ENCODE data around the gene KCNH4. TPM values are rescaled to one million over a fixed set of nuclear protein-coding genes. Genes with fewer than 3 reads are reported as not detected.
A peak's percentile ranks its signal among the peaks of the same experiment; 100 is the strongest.

KCNH4 gene
- total and polyA plus RNA-seq, 2 of the 13 experiments (the other 11 are each of a cell fraction or from before 2014, with no cell fraction given) = 0.01 to 0.09 TPM

DNA sequence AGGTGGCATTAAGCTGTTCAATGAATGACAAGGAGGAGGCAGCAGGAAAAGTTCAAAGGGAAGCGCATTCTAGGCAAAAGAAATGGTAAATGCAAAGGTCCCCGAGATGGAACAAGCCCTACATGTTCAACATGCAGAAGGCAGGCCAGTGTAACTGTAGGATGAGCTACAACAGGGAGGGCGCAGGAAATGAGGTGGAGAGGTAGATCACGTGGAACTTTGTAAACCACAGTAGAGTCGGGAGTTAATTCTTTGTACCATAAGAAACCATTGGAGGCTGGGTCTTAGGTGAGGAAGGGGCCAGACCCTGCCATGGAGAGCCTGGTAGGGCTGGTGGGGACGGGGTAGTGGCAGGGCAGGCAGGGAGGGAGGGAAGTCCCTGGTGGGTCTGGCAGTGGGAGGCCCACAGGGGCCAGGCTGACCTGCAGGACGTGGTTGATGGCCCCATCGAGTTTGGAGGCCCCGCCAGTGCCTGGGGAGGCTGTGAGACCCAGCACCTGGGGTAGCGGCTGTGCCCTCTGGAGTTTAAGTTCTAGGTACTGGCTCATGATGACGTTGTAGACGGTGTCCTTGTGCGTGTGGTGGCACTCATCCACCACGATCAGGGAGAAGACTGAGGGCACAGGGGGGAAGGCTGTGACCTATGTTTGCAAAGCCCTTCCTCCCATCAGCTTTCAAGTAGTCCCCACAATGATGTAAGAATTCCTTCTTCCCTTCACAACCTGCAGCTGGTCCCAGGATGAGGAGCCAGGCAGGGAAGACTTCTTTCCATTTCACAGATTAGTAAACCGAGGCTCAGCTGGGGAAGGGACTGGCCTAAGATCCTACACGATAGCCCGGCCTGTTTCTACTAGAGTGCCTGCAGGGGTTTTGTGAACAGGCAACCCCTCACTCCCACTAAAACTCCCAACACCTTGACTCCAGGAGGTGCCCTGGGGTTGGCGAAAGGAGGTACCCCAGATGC lies 70.4 kb downstream of the KCNH4 start:
- DNase-seq (ENCODE audit: low spot score) = no peak
- H4K20me1 ChIP-seq (ENCODE audit: insufficient read depth, low read length) = no peaks in the 10 kb centered on the region
- POLR2A ChIA-PET = interaction anchor here (2.4 kb wide), 1 partner anchor 10 kb away, joined by 34 read pairs; the partner anchor contains the start of gene KAT2A
- CTCF ChIA-PET (ENCODE audit: low intra/inter-chr PET ratio, low total read pairs) = no interaction called here
- ATAC-seq = no peak
- 73% methylated on average over 16 of the region's 18 CpGs for WGBS (ENCODE audit: low lambda C conversion rate)
- H3K4me2 ChIP-seq (ENCODE audit: low read depth, low read length) = no peak overlapping the region
- in situ Hi-C loops (cut with HindIII; ENCODE audit: extremely low pct_ligation_motif_present, low pct_unique_long_range_greater_than_20kb) = loop anchor here (5.0 kb wide), 2 partner anchors 83 to 148 kb away; no protein-coding TSS in a partner anchor
- peaks cover 33% of the 10 kb centered on the region for H3K4me1 ChIP-seq (ENCODE audit: insufficient read depth, low read length)
- FAIRE-seq = no peak
- intact Hi-C loops (cut with micrococcal nuclease; ENCODE audit: unreplicated experiment) = no loop called here
- H3K4me3 ChIP-seq (replicated peaks in 1 of 3; ENCODE audit: insufficient read depth in 1 of 3, low read depth in 2 of 3, low read length in 3 of 3) = no peak overlapping the region
- TF ChIP-seq ZBTB7B (CRISPR knock-in tag; IDR thresholded peaks at IDR 0.05) = no peak
- TF ChIP-seq IKZF1 (IDR thresholded peaks at IDR 0.05) = no peak
- no peak for TF ChIP-seq PITX1 (CRISPR knock-in tag; IDR thresholded peaks at IDR 0.05)
- no peak for TF ChIP-seq BHLHE40 (IDR thresholded peaks at IDR 0.05; ENCODE audit: low read length)
- peak; percentile 69 for TF ChIP-seq ZNF629 (CRISPR knock-in tag; conservative IDR thresholded peaks at IDR 0.05)
- 0 out of 2 replicates have a peak, but pooled peaks have one; percentile 14 for TF ChIP-seq ZMYM3 (CRISPR knock-in tag; IDR thresholded peaks at IDR 0.05)
- no peaks in the 10 kb centered on the region for H3K27me3 ChIP-seq (ENCODE audit: control insufficient read depth in 1 of 2, insufficient read depth in 2 of 2, low read length in 2 of 2)
- no peak overlapping the region for H3K9ac ChIP-seq (ENCODE audit: insufficient read depth, low read depth, low read length)
- H3K9me3 ChIP-seq (ENCODE audit: low read length) = no peaks in the 10 kb centered on the region
- no peak overlapping the region for H2AFZ ChIP-seq (ENCODE audit: low read length)
- BruUV-seq (replicated peaks) = no TSS peak
- peaks cover 2 to 4% of the 10 kb centered on the region in 2 experiments; a peak in 2 of 5 replicates for H3K36me3 ChIP-seq (replicated peaks in 1 of 2; ENCODE audit: control insufficient read depth in 1 of 2, insufficient read depth in 2 of 2, low read length in 2 of 2)
- H3K79me2 ChIP-seq (ENCODE audit: insufficient read depth, low read length) = no peaks in the 10 kb centered on the region
- H3K27ac ChIP-seq (ENCODE audit: extremely low read length, insufficient read depth, low read length) = no peak overlapping the region

DNA sequence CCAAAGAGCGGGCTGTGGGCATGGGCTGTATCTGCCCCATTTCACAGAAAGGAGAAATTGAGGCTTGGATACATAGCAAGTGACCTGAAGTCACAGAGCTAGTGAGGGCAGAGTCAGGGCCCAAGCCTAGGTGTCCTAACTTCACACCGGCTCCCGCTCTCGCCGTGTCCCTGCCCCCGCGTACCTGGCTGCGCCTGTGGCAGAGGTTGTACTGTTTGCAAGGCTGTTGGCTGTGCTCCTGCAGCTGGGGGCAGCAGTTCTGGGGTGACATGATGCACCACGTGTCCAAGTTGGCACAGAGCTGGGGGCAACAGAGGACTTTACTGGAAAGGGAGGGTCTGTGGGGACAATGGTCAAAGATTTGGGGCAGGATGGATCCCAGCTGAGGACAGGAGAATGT lies 71.9 kb downstream of the KCNH4 start:
- 84% methylated on average over 9 of the region's 9 CpGs for WGBS (ENCODE audit: low lambda C conversion rate)
- no peak overlapping the region for H2AFZ ChIP-seq (ENCODE audit: low read length)
- no peaks in the 10 kb centered on the region for H3K79me2 ChIP-seq (ENCODE audit: insufficient read depth, low read length)
- in situ Hi-C loops (cut with HindIII; ENCODE audit: extremely low pct_ligation_motif_present, low pct_unique_long_range_greater_than_20kb) = no loop called here
- H3K27ac ChIP-seq (ENCODE audit: extremely low read length, insufficient read depth, low read length) = no peak overlapping the region
- FAIRE-seq = no peak
- ChIA-PET CTCF (ENCODE audit: low intra/inter-chr PET ratio, low total read pairs) (no interaction called here), POLR2A (interaction anchor here (1.2 kb wide), 1 partner anchor 84 kb away, joined by 3 read pairs; no protein-coding TSS in a partner anchor)
- intact Hi-C loops (cut with micrococcal nuclease; ENCODE audit: unreplicated experiment) = no loop called here
- H3K27me3 ChIP-seq (ENCODE audit: control insufficient read depth in 1 of 2, insufficient read depth in 2 of 2, low read length in 2 of 2) = no peaks in the 10 kb centered on the region
- H3K4me2 ChIP-seq (ENCODE audit: low read depth, low read length) = no peak overlapping the region
- TF ChIP-seq NFE2L2 (IDR thresholded peaks at IDR 0.05; ENCODE audit: low read length) = no peak
- TF ChIP-seq, protein P1, sequence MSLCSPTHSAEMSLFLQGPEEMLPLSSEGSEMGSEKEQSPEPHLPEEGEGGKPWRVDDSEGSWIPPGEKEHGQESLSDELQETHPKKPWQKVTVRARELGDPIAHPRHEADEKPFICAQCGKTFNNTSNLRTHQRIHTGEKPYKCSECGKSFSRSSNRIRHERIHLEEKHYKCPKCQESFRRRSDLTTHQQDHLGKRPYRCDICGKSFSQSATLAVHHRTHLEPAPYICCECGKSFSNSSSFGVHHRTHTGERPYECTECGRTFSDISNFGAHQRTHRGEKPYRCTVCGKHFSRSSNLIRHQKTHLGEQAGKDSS (CRISPR knock-in tag; IDR thresholded peaks at IDR 0.05; ENCODE audit: borderline replicate concordance, low read depth) = no peak
- TF ChIP-seq ZNF629 (CRISPR knock-in tag; conservative IDR thresholded peaks at IDR 0.05) = peak; percentile 55; the same call in 1 of the 2 replicates
- no TSS peak for BruUV-seq (replicated peaks)
- DNase-seq (ENCODE audit: low spot score) = no peak
- no peak overlapping the region for H3K4me3 ChIP-seq (replicated peaks in 1 of 3; ENCODE audit: insufficient read depth in 1 of 3, low read depth in 2 of 3, low read length in 3 of 3)
- H4K20me1 ChIP-seq (ENCODE audit: insufficient read depth, low read length) = no peaks in the 10 kb centered on the region
- ATAC-seq = no peak
- H3K9me3 ChIP-seq (ENCODE audit: low read length) = no peaks in the 10 kb centered on the region
- no peaks in the 10 kb centered on the region for H3K36me3 ChIP-seq (replicated peaks in 1 of 2; ENCODE audit: control insufficient read depth in 1 of 2, insufficient read depth in 2 of 2, low read length in 2 of 2)
- H3K4me1 ChIP-seq (ENCODE audit: insufficient read depth, low read length) = peaks cover 33% of the 10 kb centered on the region
- no peak overlapping the region for H3K9ac ChIP-seq (ENCODE audit: insufficient read depth, low read depth, low read length)

Data from HepG2 (cell line).